HG03342 (cell line): ENCODE data around the gene EGR4.
"Not testable (repeated sequence)": the region's sequence is repeated elsewhere in the genome, so short reads cannot be mapped to it uniquely, and the experiment has no call there.

Experiments
- ATAC-seq: cut with Tn5 transposase; IDR thresholded peaks from one replicate; pipeline ENCODE4 v1.9.1; 2021; ENCODE audit warnings: mild to moderate bottlenecking, moderate library complexity; ENCODE audit not compliant: unreplicated experiment

The EGR4 gene

DNA sequence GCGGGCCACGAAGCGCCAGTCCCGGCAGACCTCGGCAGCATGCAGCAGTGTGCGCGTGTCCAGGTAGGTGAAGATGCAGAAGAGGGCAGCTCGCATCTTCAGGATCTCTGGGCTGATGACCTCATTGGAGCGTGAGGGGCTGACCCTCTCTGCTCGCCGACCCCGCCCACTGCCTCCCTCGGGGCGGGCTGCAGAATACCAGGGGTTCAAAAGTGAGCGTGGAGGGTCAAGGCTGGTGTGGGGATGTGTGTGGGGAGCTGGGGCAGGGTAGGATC lies 29.1 kb downstream of the EGR4 start:
- ATAC-seq = no peak

DNA sequence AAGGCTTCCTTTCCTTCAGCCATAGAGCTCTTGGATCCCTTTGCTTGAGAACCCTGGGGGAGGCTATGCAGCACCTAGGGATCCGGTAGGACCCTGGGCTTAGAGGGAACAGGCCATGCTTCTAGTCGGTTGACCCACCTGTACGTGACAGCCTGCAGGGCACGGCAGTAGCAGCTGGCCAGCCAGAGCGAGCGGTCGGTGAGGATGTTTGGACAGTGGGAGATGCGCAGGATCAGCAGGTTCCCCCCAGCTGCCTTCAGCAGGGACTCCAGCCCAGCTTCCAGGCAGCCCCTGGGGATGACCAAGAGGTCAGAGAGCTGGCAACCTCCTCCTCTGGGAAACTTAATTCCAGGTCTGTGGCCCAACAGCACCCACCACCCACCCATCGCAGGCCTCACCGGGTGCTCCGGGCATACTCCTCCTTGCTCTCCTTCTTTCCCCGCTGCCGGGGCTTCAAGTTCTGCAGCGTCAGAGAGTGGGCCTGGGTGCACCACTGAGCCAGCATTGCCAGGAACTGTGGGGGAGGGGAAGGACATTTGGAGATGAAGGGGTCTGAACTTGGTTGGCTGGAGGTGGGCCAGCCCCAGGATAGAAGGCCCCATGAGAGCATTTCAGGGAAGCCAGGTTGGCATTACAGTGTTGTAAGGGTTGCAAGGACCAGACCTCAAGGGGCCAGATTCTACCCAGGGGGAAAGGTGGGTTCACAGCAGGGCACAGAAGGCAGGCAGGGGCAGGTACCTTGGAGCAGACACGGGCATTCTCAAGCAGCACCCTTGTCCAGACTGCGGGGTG lies 29.6 kb downstream of the EGR4 start:
- ATAC-seq = no peak

DNA sequence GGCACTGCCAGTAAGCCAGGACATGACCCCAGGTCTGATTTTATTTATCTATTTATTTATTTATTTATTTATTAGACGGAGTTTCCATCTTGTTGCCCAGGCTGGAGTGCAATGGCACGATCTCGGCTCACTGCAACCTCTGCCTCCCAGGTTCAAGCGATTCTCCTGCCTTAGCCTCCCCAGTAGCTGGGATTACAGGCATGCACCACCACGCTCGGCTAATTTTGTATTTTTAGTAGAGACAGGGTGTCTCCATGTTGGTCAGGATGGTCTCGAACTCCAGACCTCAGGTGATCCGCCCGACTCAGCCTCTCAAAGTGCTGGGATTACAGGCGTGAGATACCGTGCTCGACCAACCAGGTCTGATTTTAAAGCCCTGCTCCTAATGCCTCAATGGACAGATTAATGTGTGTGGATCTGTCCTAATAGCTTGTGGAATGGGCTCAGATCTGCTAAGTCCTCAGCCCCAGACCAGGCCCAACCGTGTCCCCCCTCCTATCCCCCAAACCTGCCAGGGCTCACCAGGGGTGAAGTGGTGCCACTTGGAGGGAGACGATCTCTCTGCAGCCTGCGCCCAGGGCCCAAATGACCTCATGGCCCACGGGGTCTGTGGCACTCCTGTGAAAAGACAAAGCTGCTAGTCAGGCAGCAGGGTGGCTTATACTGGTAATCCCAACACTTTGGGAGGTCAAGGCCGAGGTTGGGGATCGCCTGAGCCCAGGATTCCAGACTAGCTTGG lies 30.5 kb downstream of the EGR4 start:
- not testable (repeated sequence) for ATAC-seq

- ATAC-seq = no peak
These were observed 31.2 kb downstream of the EGR4 start for GRCh38 chr2:73262108-73262651.

- no peak for ATAC-seq
These were observed 32.9 kb downstream of the EGR4 start for GRCh38 chr2:73260338-73260984.

DNA sequence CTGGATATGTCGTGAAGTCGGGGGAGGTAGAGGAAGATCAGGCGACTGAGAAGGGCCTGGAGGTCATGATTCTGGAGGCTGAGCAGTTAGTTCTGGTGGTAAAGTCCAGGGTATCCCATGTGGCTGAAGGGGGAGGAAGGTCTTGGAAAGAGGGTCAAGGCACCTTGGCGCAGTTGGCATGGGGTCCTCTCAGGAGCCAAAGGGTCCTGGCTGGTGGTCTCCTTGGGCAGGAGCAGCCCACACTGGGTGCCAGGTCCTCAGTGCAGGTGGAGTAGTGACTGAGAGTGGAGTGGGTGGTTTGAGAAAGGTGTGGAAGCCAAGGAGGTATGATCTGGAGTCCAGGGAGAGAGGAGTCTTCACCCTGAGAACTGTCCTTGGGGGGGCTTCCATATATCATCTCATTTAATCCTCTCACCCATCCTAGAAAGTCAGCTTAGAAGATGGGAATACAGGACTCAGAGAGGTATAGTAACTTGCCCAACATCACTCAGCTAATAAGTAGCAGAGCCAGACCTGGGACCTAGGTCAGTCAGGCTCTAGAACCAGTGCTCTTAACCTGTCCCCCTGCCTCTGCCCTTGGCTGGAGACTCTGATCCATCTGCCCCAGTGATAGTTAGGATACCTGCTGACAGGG lies 33.5 kb downstream of the EGR4 start:
- ATAC-seq = no peak

- ATAC-seq = no peak
These were observed 34.1 kb downstream of the EGR4 start for GRCh38 chr2:73259276-73259675.

DNA sequence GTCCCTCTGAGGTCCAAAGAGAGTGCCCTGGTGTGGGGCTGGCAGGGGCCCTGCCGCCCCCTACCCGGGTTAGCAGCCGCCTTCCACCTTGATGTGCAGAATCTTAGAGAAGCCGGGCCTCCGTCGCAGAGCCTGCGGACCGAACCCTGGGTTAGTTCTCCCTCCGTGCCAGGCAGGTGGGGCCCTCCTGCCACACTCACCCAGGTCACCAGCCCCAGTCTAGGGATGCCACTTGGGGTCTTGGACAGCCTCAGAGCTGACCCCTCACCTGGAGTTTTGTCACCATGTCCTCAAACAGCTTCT lies 34.5 kb downstream of the EGR4 start:
- ATAC-seq = no peak

DNA sequence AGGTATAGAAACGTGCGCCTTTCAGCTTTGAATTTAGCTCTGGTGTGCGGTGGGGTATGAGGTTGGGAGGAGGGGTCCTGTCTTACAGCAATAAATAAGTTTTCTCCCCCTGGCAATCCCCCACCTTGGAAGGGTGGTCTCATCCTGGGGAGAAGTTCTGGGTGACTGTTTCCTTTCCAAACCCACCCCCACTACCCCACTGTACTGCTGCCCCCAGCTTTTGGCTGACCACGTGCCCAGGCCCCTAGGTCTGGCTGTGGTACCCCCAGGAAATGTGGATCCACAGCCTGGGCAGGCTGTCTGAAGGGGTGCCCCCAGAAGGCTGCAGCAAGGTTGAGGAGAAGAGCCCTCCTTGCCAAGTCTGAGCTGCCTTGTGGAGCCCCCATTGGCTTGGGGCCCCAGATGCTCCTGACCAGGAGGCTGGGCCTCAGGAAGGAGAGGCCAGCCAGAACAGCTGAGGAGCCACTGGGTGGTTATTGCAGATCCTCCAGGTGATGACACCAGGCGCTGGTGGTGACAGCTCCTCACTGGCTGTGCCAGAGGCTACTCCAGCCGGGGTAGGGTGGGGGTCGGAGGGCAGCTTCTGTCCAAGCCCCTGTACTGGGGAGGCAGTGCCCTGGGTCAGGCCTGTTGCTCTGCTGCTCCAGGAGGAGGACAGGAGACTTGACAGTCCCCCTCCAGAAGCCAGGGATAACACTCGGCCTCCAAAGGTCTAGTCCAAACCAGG lies 35.0 kb downstream of the EGR4 start:
- no peak for ATAC-seq

- ATAC-seq = no peak
These were observed 35.8 kb downstream of the EGR4 start for GRCh38 chr2:73257425-73258125.

DNA sequence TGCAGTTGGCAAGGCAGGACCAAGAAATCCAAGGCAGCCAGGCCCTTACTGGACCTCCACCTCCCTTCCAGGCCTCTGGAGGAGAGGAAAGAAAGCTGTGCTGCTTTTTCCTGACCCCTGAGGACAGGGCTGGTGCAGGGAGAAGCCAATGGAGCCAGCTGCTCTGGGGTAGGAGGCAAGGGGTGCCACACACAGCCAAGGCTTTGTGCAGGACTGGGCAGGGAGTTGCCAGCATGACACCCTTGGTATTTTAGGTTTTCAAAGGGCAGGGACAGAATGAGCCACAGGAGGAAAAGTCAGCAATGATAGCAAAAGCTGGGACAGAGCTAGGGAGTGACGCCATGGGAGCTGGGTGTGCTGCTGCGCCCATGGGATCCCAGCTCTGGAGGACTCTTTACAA lies 36.3 kb downstream of the EGR4 start:
- no peak for ATAC-seq

GRCh38 chr2:73256618-73256922 lies 36.8 kb downstream of the EGR4 start:
- ATAC-seq = no peak

GRCh38 chr2:73255907-73256617 lies 37.3 kb downstream of the EGR4 start:
- ATAC-seq = no peak

DNA sequence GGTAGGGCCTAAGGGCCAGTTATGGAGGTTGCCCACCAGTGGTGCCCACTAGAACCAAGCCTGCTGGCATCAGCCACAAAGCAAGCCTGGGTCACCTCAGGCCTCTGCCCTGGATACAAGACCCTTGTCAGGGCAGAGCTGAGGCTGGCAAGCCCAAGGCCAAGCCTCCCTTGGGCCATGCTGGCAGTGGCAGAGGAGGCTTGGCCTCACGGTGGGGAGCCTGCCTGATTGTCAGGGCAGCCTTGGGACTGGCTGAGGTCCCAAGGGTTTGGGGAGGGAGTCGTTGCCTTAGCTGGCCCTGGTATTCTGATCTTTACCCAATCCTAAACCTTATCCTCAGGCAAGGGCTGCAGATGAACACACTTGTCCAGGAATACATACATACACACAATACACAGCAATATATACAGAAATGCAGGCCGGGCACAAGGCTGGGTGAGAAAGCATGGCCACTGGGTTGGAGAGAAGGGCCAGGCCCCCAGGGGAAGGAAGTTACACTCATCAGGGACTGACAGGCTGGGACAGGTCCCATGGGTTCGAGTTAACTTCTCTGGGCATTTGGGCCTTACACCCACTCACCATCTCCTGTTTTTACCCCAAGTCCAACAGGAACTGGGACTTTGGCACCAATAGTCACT lies 38.2 kb downstream of the EGR4 start:
- ATAC-seq = no peak

DNA sequence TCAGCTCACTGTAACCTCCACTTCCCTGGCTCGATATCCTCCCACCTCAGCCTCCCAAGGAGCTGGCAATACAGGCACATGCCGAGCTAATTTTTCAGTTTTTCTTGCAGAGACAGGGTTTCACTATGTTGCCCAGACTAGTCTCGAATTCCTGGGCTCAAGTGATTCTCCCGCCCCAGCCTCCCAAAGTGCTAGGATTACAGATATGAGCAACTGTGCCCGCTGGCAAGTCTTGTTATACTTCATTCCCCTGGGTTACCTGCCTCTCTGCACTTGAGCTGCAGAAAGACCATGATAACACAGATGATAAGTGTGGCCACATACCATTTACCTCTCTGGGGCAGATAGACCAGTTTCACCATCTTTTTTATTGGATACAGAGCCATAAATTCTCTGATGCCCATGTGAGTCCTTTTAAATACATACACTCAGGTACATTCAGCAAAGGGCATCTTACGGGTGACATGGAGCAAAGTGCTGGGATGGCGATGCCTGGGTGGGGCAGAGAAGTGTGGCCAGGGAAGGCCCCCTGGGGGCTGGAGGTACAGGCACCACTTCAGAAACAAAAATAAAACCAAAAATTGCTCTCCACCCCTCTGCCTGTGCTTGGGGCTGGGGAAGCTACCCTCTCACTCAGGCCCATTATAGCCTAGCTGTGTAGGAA lies 38.9 kb downstream of the EGR4 start:
- ATAC-seq = no peak

DNA sequence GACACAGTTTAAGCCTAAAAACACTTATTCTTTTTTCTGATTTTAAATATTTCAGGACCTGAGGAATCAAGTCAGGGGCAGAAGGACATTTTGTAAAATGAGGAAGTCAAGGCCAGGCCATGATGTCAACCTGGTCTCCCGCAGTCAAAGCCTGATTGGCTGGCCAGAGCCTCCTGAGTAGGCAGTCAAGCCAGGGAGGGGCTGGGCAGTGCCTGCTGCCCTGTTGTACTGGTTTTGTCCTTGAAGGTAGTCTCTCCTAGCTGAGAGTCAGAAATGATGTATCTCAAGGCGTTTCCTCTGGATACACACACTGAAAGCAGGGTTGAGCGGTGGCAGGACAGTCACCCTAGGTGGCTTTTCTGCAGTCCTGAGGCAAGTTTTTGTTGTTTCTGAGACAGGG lies 39.4 kb downstream of the EGR4 start:
- ATAC-seq = no peak

DNA sequence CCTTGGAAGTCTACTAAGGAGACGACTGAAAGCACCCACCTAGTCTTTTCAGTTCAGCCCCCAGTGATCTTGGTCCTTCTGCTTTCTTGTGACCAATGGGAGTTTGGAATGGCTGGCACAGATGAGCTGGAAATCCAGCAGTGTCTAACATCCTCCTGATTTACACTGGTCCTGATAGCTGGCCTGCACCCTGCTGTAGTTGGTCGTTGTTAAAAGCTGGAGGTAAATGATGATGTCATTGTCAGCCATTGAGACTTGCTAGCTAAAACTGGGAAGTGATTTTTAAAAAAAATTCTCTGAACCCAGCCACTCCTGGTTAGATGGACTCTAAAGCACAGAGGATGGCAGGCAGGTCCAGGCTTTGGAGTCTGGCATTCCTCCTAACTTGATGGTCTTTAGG lies 39.9 kb downstream of the EGR4 start:
- no peak for ATAC-seq

DNA sequence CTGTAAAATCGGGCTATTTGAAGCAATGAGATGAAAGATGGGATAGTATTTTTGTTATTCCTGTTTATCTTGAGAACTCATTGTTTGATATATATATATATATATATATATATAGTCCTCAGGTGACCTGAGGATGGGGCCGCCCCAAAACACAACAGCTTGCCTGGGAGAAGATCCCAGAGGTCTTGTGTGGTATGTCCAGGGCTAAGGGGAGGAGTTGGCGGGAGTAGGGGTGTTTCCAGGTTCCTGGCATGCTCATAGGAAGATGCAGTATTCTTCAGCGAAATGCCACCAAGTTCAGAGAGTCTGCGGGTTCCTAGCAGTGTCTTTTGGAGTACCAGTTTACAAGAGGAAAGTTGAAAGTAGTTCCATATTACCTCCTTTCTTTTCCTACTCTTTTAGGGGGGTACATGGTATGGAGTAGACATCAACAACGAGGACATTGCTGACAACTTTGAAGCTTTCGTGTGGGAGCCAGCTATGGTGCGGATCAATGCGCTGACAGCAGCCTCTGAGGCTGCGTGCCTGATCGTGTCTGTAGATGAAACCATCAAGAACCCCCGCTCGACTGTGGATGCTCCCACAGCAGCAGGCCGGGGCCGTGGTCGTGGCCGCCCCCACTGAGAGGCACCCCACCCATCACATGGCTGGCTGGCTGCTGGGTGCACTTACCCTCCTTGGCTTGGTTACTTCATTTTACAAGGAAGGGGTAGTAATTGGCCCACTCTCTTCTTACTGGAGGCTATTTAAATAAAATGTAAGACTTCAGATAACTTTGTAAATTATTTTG lies 40.9 kb downstream of the EGR4 start:
- ATAC-seq = no peak
